ENCODE results near the gene ERC1.

DNA sequence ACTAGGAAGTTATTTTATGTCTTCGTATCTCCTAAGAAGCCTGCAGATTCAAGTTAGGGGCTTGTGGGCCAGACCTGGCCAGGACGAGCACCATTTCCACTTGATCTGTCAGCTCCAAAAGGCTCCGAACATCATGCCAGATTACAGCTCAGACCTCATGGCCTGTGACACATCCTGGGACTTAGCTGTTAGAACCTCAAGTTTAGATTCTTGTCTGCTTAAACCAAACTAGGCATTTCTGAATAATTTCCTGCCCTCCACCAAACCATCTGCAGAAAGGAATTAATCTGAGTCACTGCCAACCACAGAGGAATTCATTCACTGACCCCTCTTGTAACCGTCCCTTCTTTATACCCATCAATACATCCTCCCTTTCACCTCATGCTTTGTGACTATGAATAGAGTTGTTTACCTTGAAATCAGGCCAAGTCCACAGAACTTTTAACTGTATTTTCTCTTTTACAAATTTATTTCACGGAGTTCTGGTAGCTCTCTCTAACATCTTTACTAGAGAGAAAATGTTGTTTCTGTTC is 483.1 kb downstream of the ERC1 start:
- no peak for TF ChIP-seq EZH2 (optimal IDR thresholded peaks at IDR 0.05; ENCODE audit: low read depth, low read length)
- TF ChIP-seq, protein P1, sequence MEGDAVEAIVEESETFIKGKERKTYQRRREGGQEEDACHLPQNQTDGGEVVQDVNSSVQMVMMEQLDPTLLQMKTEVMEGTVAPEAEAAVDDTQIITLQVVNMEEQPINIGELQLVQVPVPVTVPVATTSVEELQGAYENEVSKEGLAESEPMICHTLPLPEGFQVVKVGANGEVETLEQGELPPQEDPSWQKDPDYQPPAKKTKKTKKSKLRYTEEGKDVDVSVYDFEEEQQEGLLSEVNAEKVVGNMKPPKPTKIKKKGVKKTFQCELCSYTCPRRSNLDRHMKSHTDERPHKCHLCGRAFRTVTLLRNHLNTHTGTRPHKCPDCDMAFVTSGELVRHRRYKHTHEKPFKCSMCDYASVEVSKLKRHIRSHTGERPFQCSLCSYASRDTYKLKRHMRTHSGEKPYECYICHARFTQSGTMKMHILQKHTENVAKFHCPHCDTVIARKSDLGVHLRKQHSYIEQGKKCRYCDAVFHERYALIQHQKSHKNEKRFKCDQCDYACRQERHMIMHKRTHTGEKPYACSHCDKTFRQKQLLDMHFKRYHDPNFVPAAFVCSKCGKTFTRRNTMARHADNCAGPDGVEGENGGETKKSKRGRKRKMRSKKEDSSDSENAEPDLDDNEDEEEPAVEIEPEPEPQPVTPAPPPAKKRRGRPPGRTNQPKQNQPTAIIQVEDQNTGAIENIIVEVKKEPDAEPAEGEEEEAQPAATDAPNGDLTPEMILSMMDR (IDR thresholded peaks at IDR 0.05; ENCODE audit: low read length): no peak
- no peak for TF ChIP-seq EZH2phosphoT487 (IDR thresholded peaks at IDR 0.05; ENCODE audit: low read length)

All from MM.1S (cell line).